ENCODE results near the gene NREP. TPM values are rescaled to one million over a fixed set of nuclear protein-coding genes. Genes with fewer than 3 reads are reported as not detected.

NREP gene
- total RNA-seq, 1 experiment from 2014 or later = not detected

DNA sequence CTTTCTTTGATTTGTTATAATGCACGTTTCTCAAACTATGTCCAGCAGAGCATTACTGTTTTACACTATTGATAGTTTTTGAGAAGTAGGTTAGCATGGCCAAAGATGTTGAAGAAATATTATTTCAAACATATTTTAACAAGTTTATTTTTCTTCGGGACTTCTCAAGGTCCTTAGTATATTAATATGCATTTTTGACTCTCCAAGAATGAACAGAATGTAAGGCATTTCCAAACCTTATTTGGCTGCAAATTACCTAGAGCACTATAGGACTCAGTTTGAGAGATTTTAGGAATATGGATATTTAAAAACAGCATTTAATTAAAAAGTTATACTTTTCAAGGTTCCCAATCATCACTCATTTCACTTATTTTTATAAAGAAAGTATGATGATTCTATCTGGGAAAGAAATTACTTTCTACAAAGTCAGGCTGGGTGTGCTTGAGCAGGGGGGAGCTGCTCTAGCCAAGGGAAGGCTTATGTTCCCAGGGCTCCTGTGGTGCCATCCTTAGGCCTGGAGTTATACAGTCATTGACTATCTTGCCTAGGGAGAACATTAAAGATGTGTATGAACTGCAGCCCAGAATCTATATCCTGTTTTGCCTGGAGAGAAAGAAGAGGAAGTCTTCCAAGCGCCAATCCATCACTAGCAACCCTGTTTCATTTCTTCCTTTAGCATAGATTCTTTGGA is 27.6 kb upstream of the NREP start:
- intact Hi-C loops (cut with micrococcal nuclease; ENCODE audit: unreplicated experiment) = no loop called here
- no peak overlapping the region for H2AFZ ChIP-seq
- CTCF ChIA-PET = no interaction called here

DNA sequence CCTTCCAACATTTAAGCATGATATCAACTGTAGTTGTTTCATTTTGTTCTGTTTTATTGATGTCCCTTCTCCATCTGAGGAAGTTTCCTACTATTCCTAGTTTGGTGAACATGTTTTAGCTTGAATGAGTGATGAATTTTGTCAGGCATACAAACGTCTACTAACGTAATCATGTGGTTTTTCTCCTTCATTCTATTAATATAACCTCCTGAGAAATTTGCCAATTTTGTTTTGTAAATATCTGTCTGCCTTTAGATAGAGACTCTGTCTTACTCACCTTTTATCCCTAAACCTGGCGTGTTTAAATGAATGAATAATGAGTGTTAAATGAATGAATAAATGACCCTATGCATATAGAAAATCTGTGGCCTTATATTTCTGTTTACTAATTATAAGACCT is 26.5 kb upstream of the NREP start:
- Histone ChIP-seq H2AFZ (no peak overlapping the region), H3K4me3 (no peak overlapping the region), H3K4me1 (replicated peaks; ENCODE audit: insufficient read depth) (no peaks in the 10 kb centered on the region), H3K27me3 (ENCODE audit: insufficient read depth, low read depth) (no peaks in the 10 kb centered on the region), H3K4me2 (no peak overlapping the region), H4K20me1 (ENCODE audit: insufficient read depth) (no peaks in the 10 kb centered on the region), H3K27ac (no peak overlapping the region), H3K9me3 (ENCODE audit: insufficient read depth, low read depth) (no peaks in the 10 kb centered on the region), H3K79me2 (ENCODE audit: low read depth) (no peaks in the 10 kb centered on the region), H3F3A (ENCODE audit: insufficient read depth, low read depth) (no peaks in the 10 kb centered on the region), H3K9me2 (ENCODE audit: insufficient read depth) (no peaks in the 10 kb centered on the region), H3K36me3 (ENCODE audit: low read depth) (no peaks in the 10 kb centered on the region)
- CTCF ChIA-PET = no interaction called here
- TF ChIP-seq EZH2 (IDR thresholded peaks at IDR 0.05; ENCODE audit: low read depth) = no peak
- TF ChIP-seq, protein P1, sequence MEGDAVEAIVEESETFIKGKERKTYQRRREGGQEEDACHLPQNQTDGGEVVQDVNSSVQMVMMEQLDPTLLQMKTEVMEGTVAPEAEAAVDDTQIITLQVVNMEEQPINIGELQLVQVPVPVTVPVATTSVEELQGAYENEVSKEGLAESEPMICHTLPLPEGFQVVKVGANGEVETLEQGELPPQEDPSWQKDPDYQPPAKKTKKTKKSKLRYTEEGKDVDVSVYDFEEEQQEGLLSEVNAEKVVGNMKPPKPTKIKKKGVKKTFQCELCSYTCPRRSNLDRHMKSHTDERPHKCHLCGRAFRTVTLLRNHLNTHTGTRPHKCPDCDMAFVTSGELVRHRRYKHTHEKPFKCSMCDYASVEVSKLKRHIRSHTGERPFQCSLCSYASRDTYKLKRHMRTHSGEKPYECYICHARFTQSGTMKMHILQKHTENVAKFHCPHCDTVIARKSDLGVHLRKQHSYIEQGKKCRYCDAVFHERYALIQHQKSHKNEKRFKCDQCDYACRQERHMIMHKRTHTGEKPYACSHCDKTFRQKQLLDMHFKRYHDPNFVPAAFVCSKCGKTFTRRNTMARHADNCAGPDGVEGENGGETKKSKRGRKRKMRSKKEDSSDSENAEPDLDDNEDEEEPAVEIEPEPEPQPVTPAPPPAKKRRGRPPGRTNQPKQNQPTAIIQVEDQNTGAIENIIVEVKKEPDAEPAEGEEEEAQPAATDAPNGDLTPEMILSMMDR (conservative IDR thresholded peaks at IDR 0.05) = no peak
- POLR2A ChIA-PET (ENCODE audit: unreplicated experiment) = no interaction called here
- DNase-seq = no peak
- no TSS peak for BruUV-seq (replicated peaks)
- intact Hi-C loops (cut with micrococcal nuclease; ENCODE audit: unreplicated experiment) = no loop called here

More for the DNA sequence above, 27.6 kb upstream of the NREP start:
- no peak for DNase-seq
- Histone ChIP-seq H4K20me1 (ENCODE audit: insufficient read depth) (no peaks in the 10 kb centered on the region), H3K79me2 (ENCODE audit: low read depth) (no peaks in the 10 kb centered on the region), H3K27me3 (ENCODE audit: insufficient read depth, low read depth) (no peaks in the 10 kb centered on the region), H3K27ac (no peak overlapping the region), H3K4me1 (replicated peaks; ENCODE audit: insufficient read depth) (no peaks in the 10 kb centered on the region), H3F3A (ENCODE audit: insufficient read depth, low read depth) (no peaks in the 10 kb centered on the region), H3K4me3 (no peak overlapping the region), H3K9me2 (ENCODE audit: insufficient read depth) (no peaks in the 10 kb centered on the region), H3K9me3 (ENCODE audit: insufficient read depth, low read depth) (no peaks in the 10 kb centered on the region), H3K36me3 (ENCODE audit: low read depth) (no peaks in the 10 kb centered on the region), H3K4me2 (no peak overlapping the region)
- TF ChIP-seq EZH2 (IDR thresholded peaks at IDR 0.05; ENCODE audit: low read depth) = no peak
- TF ChIP-seq, protein P1 (conservative IDR thresholded peaks at IDR 0.05) = no peak
- BruUV-seq (replicated peaks) = no TSS peak
- POLR2A ChIA-PET (ENCODE audit: unreplicated experiment) = no interaction called here

GRCh38 chr5:111782216-111782615 is 25.2 kb upstream of the NREP start:
- Histone ChIP-seq H3K9me3 (ENCODE audit: insufficient read depth, low read depth) (no peaks in the 10 kb centered on the region), H3K9me2 (ENCODE audit: insufficient read depth) (no peaks in the 10 kb centered on the region), H3K4me1 (replicated peaks; ENCODE audit: insufficient read depth) (no peaks in the 10 kb centered on the region), H3K4me2 (no peak overlapping the region), H3F3A (ENCODE audit: insufficient read depth, low read depth) (no peaks in the 10 kb centered on the region), H3K4me3 (no peak overlapping the region), H4K20me1 (ENCODE audit: insufficient read depth) (no peaks in the 10 kb centered on the region), H3K27ac (no peak overlapping the region), H3K27me3 (ENCODE audit: insufficient read depth, low read depth) (no peaks in the 10 kb centered on the region), H3K36me3 (ENCODE audit: low read depth) (no peaks in the 10 kb centered on the region), H2AFZ (no peak overlapping the region), H3K79me2 (ENCODE audit: low read depth) (no peaks in the 10 kb centered on the region)
- BruUV-seq (replicated peaks) = no TSS peak
- ChIA-PET POLR2A (ENCODE audit: unreplicated experiment) (no interaction called here), CTCF (no interaction called here)
- intact Hi-C loops (cut with micrococcal nuclease; ENCODE audit: unreplicated experiment) = no loop called here
- TF ChIP-seq, protein P1 (conservative IDR thresholded peaks at IDR 0.05) = no peak
- TF ChIP-seq EZH2 (IDR thresholded peaks at IDR 0.05; ENCODE audit: low read depth) = no peak
- no peak for DNase-seq
